ENCODE measurements around the gene NDUFS5.
"Not testable (repeated sequence)": the region's sequence is repeated elsewhere in the genome, so short reads cannot be mapped to it uniquely, and the experiment has no call there.

The NDUFS5 gene

DNA sequence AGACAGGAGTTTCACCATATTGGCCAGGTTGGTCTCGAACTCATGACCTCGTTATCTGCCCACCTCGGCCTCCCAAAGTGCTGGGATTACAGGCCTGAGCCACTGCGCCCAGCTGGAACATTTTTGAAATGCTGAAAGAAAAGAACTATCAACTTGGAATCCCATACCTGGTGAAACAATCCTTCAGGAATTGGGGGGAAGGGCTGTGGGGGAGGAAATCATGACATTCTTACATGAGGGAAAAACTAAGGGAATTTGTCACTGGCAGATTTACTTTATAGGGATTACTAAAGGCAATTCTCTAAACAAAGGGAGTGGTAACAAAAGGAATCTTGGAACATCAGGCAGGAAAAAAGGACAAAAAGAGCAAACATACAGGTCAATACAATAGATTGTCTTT lies 25.8 kb downstream of the NDUFS5 start:
- Histone ChIP-seq H3K9me3 (replicated peaks; ENCODE audit: insufficient read depth, low read length) (no peaks in the 10 kb centered on the region), H3K4me3 (ENCODE audit: low read length) (no peak overlapping the region), H3K27me3 (replicated peaks; ENCODE audit: insufficient read depth, low read length) (no peaks in the 10 kb centered on the region), H3K79me2 (ENCODE audit: low read length) (no peaks in the 10 kb centered on the region), H3K4me2 (ENCODE audit: low read depth, low read length) (no peak overlapping the region), H3K4me1 (ENCODE audit: low read length) (peaks cover 3% of the 10 kb centered on the region; the same call in 1 of the 2 replicates), H3K36me3 (replicated peaks; ENCODE audit: insufficient read depth, low read length) (no peaks in the 10 kb centered on the region), H3K9ac (ENCODE audit: low read length) (no peak overlapping the region), H3K9me2 (replicated peaks; ENCODE audit: insufficient read depth, low read length) (no peaks in the 10 kb centered on the region), H3K27ac (ENCODE audit: low read length) (no peak overlapping the region), H4K20me1 (ENCODE audit: insufficient read depth, low read length) (no peaks in the 10 kb centered on the region), H3F3A (ENCODE audit: insufficient read depth, low read length) (no peaks in the 10 kb centered on the region), H2AFZ (ENCODE audit: low read length) (no peak overlapping the region)
- DNase-seq, result no peak
- TF ChIP-seq EZH2 (optimal IDR thresholded peaks at IDR 0.05; ENCODE audit: low read depth, low read length) (no peak), EZH2phosphoT487 (IDR thresholded peaks at IDR 0.05; ENCODE audit: low read length) (no peak)
- TF ChIP-seq, protein P1, sequence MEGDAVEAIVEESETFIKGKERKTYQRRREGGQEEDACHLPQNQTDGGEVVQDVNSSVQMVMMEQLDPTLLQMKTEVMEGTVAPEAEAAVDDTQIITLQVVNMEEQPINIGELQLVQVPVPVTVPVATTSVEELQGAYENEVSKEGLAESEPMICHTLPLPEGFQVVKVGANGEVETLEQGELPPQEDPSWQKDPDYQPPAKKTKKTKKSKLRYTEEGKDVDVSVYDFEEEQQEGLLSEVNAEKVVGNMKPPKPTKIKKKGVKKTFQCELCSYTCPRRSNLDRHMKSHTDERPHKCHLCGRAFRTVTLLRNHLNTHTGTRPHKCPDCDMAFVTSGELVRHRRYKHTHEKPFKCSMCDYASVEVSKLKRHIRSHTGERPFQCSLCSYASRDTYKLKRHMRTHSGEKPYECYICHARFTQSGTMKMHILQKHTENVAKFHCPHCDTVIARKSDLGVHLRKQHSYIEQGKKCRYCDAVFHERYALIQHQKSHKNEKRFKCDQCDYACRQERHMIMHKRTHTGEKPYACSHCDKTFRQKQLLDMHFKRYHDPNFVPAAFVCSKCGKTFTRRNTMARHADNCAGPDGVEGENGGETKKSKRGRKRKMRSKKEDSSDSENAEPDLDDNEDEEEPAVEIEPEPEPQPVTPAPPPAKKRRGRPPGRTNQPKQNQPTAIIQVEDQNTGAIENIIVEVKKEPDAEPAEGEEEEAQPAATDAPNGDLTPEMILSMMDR (IDR thresholded peaks at IDR 0.05; ENCODE audit: low read length), result no peak

GRCh38 chr1:39055213-39055710 lies 29.1 kb downstream of the NDUFS5 start:
- not testable (repeated sequence) for H3K9me2 ChIP-seq (replicated peaks; ENCODE audit: insufficient read depth, low read length); H2AFZ ChIP-seq (ENCODE audit: low read length); H3K79me2 ChIP-seq (ENCODE audit: low read length); H3K36me3 ChIP-seq (replicated peaks; ENCODE audit: insufficient read depth, low read length); H3K27me3 ChIP-seq (replicated peaks; ENCODE audit: insufficient read depth, low read length); H3K9ac ChIP-seq (ENCODE audit: low read length); H3K27ac ChIP-seq (ENCODE audit: low read length); DNase-seq; H3K4me1 ChIP-seq (ENCODE audit: low read length); H3K4me3 ChIP-seq (ENCODE audit: low read length); H3K9me3 ChIP-seq (replicated peaks; ENCODE audit: insufficient read depth, low read length); H3K4me2 ChIP-seq (ENCODE audit: low read depth, low read length); H4K20me1 ChIP-seq (ENCODE audit: insufficient read depth, low read length); H3F3A ChIP-seq (ENCODE audit: insufficient read depth, low read length)

DNA sequence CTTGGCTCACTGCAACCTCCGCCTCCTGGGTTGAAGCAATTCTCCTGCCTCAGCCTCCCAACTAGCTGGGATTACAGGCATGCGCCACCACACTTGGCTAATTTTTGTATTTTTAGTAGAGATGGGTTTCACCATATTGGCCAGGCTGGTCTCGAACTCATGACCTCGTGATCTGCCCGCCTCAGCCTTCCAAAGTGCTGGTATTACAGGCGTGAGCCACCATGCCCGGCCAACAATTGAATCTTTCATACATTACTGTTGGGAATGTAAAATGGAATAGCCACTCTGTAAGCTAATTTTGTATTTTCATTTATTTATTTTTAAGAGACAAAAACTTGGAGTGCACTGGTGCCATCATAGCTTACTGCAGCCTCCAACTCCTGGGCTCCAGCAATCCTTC lies 35.4 kb downstream of the NDUFS5 start:
- H2AFZ ChIP-seq (ENCODE audit: low read length); H3K79me2 ChIP-seq (ENCODE audit: low read length); H3F3A ChIP-seq (ENCODE audit: insufficient read depth, low read length); H3K9me2 ChIP-seq (replicated peaks; ENCODE audit: insufficient read depth, low read length); H3K27ac ChIP-seq (ENCODE audit: low read length); H3K4me2 ChIP-seq (ENCODE audit: low read depth, low read length); H3K9me3 ChIP-seq (replicated peaks; ENCODE audit: insufficient read depth, low read length); H4K20me1 ChIP-seq (ENCODE audit: insufficient read depth, low read length); H3K27me3 ChIP-seq (replicated peaks; ENCODE audit: insufficient read depth, low read length); DNase-seq; H3K4me3 ChIP-seq (ENCODE audit: low read length); H3K9ac ChIP-seq (ENCODE audit: low read length); H3K4me1 ChIP-seq (ENCODE audit: low read length); H3K36me3 ChIP-seq (replicated peaks; ENCODE audit: insufficient read depth, low read length): not testable (repeated sequence)

DNA sequence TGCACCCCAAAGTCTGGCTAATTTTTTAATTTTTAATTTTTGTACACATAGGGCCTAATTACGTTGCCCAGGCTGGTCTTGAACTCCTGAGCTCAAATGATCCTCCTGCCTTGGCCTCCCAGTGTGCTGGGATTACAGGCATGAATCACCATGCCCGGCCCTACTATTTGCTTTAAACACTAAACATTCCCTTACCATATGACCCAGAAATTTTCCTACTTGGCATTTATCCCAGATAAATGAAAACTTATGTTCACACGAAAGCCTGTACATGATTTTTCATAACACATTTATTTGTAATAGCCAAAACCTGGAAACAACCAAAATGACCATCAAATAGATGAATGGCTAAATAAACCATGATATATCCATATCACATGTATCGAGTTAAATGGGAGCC lies 35.8 kb downstream of the NDUFS5 start:
- Histone ChIP-seq H3K4me2 (ENCODE audit: low read depth, low read length) (no peak overlapping the region), H3K9me2 (replicated peaks; ENCODE audit: insufficient read depth, low read length) (no peaks in the 10 kb centered on the region), H3K27me3 (replicated peaks; ENCODE audit: insufficient read depth, low read length) (no peaks in the 10 kb centered on the region), H3K36me3 (replicated peaks; ENCODE audit: insufficient read depth, low read length) (no peaks in the 10 kb centered on the region), H4K20me1 (ENCODE audit: insufficient read depth, low read length) (no peaks in the 10 kb centered on the region), H3K79me2 (ENCODE audit: low read length) (no peaks in the 10 kb centered on the region), H3K27ac (ENCODE audit: low read length) (no peak overlapping the region), H3F3A (ENCODE audit: insufficient read depth, low read length) (no peaks in the 10 kb centered on the region), H3K9ac (ENCODE audit: low read length) (no peak overlapping the region), H3K4me3 (ENCODE audit: low read length) (no peak overlapping the region), H3K9me3 (replicated peaks; ENCODE audit: insufficient read depth, low read length) (no peaks in the 10 kb centered on the region), H3K4me1 (ENCODE audit: low read length) (no peaks in the 10 kb centered on the region), H2AFZ (ENCODE audit: low read length) (no peak overlapping the region)
- DNase-seq, result no peak
- TF ChIP-seq EZH2phosphoT487 (IDR thresholded peaks at IDR 0.05; ENCODE audit: low read length) (no peak), EZH2 (optimal IDR thresholded peaks at IDR 0.05; ENCODE audit: low read depth, low read length) (no peak)
- TF ChIP-seq, protein P1 (IDR thresholded peaks at IDR 0.05; ENCODE audit: low read length), result no peak

Measured in MM.1S (cell line).